Measurements from ENCODE around the gene CDK12.

CDK12 gene

DNA sequence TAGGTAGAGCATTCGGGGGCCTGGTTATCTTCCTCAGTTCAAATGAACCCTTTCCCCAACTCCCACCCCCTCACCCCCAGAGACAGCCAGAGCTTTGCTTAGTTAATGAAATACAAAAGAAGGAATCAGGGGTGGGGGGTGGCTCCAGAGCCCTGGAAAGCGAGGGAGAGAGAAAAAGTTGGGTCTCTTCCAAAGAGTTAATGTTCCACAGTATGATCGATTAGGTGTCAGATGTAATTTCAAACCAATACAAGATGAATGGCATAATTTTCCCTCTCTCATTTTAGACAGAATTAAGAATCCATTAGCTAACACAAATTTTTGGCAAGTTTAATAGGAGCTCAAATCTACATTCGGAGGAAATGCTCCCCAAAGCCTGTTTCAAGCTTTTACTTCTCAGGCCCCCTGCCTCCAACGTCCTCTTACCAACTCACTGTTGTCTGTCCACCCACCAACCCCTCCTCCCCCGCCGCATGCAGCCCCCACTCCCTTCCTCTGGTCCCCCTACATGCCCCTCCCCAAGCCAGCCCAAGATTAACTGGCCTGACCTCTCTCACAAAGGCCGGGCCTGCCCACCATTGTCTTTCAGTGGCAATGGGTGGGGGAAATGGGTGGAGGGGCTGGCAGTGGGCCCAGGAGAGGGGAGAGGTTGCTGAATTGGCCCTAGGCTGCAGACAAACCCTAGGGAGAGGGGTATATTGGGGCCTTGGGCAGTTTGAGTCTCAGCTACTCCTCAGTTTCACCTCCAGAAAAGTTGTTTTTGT, 118.2 kb downstream of the CDK12 start:
- peak in 1 of 10 donors; percentile 48 for DNase-seq

GRCh38 chr17:39580082-39580468, 118.8 kb downstream of the CDK12 start:
- no peak for DNase-seq
- intact Hi-C loops (cut with DNase I) = no loop called here

More for the DNA sequence above, 118.2 kb downstream of the CDK12 start:
- intact Hi-C loops (cut with DNase I) = no loop called here

- peak in 1 of 10 donors; percentile 72 for DNase-seq
Observed at GRCh38 chr17:39581071-39581758, 119.9 kb downstream of the CDK12 start.

DNA sequence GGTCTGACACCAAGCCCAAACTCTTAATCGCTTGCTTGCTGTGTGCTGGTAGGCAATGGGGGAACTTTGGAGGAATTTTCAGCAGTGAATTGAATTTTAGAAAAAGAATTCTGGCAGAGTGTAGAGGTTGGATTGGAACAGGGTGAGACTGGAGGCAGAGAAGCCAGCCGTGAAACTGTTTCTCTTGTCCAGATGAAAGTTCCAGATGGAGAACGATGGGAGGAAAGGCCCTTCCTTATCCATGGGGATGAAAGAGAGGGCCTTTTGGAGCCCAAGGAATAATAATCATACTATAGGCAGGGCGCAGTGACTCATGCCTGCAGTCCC, 120.4 kb downstream of the CDK12 start:
- intact Hi-C loops (cut with DNase I) = no loop called here
- DNase-seq = no peak

More at GRCh38 chr17:39581071-39581758, 119.9 kb downstream of the CDK12 start:
- intact Hi-C loops (cut with DNase I) = no loop called here

DNA sequence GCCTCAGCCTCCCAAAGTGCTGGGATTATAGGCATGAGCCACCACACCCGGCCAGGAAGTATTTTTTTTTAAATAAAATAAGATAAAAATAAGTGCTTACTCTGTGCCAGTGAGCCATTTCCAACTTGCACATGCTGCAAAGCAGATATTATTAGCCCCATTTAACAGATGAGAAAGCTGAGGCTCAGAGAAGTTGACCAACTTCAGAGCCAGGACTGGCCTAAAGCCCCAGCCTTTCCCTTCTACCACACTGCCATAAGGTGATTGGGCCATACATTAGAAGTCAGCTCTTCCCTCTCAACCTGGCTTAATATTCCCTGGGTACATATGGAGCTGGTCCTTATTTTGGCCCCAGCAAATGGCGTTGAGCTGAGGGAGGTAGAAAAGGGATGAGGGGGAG, 121.4 kb downstream of the CDK12 start:
- no peak for DNase-seq
- intact Hi-C loops (cut with DNase I) = no loop called here

Data from posterior cingulate gyrus (tissue), 11 donors.